Left forelimb (tissue), 1 donor: ENCODE measurements around the gene XRCC3.

Experiments
- DNase-seq: peaks from one replicate; pipeline ENCODE4 v3.0.0-alpha.2; 2018; ENCODE audit warnings: low spot score

The XRCC3 gene

DNA sequence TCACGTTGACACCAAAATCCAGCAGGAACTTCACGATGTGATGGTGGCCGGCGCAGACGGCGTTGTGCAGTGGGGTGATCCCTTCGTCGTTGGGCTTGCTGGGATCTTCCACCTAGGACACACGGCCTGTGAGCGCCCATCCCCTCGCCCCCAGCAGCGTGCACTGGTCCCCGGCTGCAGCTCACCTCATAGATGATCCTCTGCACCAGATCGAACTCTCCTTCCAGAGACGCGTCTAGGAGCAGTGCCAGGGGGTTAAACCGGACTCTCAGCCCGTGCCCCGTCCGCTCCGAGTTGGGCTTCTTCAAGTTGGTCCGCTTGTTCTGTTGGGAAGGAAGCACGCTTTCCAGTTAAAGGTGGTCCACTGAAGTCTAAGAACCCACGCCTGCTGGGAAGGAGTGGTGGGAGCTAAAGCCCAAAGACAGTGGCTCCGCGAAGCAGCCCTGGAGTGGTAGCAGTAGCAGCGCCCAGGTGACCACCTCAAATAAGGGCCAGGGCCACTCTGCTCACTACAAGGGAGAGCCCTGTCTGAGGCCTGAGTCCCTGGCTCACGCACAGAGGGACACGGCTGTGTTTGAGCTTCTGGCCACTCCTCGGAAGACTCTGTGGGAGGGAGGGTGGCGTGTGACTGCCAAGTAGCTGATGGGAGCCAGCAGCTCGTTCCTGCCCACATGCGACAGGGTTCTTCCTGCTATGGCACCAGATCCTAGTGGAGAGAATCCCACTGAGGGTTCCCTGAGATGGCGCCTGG, 23.6 kb upstream of the XRCC3 start:
- DNase-seq = peak; percentile 53

DNA sequence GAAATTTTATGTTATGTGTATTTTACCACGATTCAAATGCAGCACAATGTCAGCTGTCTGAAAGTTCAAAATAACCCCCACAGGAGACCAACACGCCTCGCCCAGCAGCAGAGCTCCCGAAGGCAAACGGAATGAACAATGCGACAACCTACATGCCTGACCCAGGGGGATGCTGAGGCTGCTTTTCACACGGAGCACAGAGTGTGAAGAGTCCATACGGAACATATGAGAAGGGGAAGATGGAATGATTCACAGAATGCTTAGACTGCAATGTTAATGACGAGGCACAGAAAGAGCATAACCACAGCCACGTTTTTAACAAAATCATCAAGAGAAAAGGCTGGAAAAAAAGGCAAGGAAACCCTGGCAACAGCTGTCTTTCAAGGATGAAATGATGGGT, 22.9 kb upstream of the XRCC3 start:
- DNase-seq = no peak

DNA sequence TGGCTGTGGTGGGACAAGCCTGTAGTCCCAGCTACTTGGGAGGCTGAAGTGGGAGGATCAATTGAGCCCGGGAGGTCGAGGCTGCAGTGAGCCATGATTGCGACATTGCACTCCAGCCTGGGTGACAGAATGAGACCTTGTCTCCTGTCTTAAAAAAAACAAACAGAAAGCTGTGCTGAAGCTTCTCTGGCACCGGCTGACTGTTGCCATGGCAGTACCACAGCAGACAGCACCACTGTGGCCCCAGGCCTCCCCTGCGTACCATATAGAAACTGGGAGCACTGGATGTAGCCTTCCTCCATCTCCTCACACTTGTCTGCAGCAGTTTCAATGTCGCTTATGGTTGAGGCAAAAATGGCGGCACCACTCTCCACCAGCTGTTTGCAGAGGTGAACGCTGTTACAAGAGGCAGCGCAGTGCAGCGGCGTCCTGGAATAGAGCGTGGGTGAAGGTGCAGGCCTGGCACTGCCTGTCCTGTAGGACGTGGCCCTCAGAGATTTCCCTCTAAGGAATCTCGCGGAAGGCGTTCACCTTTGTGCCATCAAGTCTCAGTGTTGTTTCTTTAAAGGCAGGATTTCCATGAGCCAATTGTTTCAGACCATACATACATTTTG, 22.3 kb upstream of the XRCC3 start:
- no peak for DNase-seq

DNA sequence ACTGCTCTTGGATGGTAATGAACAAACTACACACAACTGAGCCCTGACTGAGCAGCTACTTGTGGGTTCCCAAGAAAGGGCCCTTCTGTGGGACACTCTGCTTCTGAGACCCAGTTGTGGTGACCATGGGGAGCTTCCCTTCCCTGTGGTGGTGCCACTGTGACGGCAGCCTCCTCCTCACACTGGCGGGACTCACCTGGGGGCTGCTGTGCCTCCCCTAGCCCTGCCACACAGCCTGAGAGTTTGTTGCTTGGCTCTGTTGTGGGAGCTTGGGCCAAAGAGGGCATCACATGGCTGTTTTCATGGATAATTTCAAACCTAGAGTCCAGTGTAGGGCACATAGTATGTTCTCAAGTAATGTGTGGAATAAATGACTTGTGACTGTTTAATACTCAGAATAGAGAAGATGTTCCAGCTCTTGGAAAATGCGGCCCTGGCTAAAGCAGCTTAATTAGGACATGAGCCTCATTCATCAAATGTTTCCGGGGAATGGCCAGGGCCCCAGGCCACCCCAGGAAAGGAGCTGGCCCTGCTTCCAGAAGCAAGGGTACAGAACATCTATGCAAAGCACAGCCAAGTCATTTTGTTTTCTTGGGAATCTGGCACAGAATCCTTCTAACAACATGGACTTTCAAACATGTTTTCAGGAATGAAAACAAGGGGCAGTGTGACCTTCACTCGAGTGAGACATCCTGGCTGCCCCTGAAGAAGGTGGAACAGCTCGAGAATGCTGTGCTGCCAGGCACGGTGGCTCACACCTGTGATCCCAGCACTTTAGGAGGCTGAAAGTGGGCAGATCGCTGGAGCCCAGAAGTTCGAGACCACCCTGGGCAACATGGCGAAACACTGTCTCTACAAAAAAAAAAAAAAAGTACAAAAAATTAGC, 21.5 kb upstream of the XRCC3 start:
- DNase-seq = no peak

DNA sequence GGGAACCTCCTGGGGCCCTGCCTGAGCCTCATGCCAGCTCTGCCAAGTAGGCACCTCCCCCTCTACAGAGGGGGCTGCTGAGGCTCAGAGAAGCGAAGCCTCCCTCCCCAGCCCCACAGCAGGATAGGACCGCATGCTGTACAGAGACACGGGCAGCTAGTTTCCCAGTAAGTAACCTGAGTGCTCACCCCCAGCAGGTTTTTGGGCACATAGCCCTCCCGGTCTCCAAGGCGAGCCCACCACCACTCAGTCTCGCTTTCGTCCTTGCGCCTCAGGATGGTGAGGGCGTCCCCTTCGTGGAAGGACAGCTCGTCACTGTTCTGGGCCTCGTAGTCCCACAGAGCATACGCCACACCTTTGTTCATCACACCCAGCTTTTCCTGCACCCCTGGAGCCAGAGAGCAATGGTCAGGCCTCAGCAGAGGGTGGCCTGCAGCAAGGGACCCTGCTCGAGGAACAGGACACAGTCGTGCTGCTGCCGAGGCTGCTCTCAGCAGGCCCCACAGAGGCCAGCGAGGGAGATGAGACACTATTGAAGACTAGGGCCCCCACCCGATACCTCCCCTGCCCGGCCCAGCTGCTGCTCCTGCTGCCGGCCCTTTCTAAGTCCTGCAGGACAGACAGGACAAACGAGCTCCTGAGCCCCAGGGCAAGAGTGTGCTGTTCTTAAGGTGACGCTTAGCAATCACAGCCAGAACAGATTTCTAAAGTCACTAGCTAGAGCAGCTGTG, 20.7 kb upstream of the XRCC3 start:
- DNase-seq = peak; percentile 61

DNA sequence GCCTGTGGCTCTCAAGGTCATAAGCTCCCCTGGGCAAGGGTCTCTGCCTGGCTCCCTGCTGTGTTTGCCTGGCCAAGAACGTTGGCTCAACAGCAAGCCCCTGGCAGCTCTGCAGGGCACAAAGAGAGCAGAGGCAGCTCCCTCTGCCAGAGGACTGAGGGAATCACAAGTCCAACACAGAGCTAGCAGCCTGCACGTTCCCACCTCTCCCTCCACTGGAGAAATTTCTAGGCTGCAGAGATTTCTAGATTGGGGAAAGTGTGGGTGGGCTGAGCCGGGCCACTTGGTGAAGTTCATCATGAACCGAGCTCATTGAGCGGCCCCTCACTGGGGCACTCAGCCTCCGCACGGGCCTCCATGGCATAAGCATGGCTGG, 20.2 kb upstream of the XRCC3 start:
- peak; percentile 48 for DNase-seq

DNA sequence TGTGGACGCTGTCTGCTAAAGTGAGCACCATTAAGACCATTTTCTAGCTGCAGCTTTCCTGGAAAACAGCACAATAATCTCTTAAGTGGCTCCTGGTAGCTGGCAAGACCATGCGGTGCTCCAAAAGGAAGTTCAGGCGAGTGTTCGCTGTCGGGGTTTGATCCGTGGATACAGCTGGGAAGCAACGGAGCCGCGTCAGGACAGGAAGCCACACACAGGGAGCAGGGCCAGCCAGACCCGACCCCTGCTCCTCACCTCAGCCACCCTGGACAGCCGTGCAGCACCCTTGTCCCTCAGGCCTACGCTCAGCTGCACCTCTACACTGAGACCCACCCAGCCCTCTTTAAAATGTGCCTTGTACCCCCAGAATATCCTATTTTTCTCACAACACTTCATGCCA, 19.8 kb upstream of the XRCC3 start:
- DNase-seq = peak; percentile 60

DNA sequence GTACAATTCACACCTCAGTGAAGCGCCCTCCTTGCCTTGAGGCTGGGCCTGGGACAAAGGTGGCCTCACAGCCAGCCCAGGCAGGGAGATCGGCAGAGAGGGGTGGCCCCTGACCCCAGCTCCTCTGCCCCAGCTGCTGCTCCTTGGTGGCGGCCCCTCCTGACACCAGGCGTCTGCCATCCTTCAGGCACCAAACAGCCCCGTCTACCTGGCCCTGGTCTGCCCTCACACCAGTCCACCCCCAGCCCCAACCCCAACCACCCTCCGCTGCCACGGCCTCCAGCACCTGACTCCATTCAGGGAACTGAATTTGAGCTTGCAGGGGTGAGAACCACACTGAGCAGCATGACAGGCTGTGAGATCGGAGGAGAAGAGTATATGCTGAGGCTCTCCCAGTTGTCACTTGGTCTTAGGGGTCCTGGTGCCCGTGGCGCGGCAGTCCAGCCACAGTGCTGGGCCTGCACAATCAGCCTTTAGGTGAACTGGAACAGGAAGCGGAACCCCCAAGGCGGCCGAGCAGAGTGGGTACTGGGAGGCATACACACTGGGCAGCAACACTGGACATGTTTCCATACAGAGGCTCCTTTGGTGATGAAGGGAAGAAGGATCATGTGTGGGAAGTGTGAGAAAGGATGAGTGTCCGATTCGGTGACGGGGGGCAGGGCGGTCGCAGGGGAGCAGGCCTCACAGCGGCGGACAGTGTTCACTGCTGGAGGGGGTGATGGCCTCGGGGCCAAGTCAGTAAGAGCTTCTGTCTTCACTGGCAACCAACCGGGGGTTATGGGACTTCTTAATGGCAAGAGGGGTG, 19.0 kb upstream of the XRCC3 start:
- no peak for DNase-seq

DNA sequence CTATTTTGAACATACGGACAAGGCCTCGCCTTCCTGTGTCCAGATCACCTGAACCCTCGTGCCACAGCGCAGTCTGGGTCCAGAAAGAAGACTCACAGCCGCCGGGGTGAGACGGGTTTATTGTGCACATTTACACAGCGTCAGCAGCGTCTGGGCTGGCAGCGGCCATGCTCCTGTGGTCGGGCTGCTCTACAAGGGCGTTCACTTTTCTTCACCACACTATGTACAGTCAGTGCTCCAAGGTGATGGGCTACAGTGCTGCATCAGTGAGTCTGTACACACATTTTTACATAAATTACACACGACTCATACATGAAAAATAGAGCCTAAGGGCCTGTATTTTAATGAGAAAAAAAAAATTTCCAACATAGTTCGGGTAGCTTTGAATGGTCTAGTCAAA, 18.4 kb upstream of the XRCC3 start:
- no peak for DNase-seq

DNA sequence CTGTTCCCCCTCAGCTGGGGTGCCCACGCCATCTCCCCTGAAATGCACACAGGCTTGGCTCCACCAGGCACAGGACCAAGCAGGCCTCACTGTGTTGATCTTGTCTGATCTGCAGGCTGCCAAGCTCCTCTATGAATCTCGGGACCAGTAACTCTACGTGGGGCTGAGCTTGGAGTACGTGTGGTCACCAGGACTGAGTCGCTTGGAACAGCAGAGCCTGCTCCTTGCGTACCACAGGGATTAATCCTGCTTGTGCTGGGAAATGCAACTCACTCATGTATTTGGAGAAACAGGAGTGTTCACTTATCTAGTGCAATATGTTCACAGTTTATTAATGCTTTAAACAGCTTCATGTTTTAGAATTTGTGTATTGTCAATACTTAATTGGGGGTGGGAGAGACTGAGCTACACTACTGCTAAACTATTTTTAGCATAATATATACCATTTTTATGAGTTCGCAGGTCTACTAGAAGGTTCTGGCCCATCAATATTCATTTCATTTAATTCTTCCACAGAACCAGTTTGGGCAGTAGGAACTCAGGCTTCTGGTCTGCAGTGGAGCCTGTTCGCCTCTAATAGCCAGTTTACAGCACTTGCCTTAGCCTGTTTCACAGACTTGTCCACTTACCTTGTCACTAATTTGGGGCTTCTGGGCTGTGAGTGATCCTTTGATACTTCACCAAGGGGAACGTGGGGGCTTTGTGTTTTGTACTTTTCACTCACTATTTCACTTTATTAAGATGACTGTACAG, 17.8 kb upstream of the XRCC3 start:
- no peak for DNase-seq

DNA sequence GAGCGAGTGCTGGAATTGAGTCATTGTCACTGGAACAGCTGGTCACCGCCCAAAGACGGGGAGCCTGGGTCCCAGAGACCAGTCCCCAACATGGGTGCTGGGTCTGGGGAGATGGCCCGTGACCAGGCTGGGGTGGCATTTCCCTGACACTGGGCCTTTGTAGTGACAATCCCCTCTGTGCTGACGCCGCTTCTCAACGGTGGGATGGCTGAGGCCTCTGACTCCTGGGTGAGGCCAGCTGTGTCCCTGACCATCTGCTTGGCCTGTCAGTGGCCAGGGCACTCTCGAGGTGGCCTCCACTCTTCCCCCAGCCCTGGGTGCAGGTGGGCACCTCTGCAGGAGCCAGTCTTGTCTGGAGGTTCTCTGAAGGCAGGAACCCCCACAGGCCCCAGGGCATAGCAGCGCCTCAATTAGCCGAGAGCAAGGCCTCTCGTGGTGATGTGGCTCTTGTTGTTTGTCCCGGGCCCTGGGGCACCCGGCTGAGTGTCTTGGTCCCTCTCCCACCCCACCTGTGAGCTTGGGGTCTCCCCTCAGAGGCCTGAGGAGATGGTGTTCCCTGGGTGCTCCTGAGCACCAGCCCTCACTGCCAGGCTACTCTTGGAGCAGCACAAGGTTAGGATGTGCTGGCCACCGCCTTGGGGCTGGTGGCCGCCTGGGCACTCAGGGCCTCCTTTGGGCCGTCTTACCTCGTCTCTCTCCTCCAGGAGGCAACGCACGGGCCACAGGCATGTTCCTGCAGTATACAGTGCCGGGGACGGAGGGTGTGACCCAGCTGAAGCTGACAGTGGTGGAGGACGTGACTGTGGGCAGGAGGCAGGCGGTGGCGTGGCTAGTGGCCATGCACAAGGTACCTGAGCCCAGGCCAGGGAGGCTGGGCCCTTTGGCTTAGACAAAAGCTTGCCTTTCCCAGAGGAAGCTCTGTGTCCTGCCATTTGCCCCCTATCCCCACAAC, 16.9 kb upstream of the XRCC3 start:
- no peak for DNase-seq

DNA sequence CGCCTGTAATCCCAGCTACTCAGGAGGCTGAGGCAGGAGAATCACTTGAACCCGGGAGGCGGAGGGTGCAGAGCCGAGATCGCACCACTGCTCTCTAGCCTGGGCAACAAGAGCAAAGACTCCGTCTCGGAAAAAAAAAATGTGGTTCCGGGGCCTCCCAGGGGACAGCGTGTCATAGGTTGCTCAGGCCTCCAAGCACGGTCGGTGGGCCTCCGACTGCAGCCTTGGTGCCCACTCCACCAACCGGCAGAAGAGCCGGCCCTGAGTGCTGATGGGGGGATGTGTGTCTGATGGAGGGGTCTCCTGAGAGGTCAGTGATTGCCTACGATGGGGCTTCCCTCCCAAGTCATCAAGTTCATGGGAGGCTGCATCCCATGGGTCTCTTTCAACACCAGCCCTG, 16.2 kb upstream of the XRCC3 start:
- DNase-seq = no peak

DNA sequence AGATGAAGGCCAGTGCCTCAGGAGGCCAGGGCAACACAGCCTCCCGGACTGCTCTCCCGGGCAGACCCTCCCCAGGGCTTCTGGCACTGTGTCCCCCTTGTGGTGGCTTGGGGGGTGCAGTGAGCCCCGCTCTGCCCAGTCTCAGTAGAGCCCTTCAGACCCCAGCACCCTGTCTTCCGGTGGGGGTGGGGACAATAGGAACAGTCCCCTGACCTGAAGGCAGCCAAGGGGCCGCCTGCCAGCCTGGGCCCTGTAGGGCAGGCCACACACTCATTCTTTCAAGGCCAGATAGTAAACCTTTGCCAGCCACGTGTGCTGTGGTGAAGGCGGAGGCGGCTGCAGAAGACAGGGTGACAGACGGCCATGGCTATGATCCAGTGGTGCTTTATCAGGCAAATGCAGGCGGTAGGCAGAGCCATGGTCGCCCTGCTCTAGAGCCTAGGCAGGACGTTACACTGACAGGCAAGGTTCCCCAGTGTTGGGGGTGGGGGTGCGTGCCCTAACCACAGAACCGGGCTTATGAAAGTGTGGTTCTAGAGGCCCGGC, 15.3 kb upstream of the XRCC3 start:
- no peak for DNase-seq

DNA sequence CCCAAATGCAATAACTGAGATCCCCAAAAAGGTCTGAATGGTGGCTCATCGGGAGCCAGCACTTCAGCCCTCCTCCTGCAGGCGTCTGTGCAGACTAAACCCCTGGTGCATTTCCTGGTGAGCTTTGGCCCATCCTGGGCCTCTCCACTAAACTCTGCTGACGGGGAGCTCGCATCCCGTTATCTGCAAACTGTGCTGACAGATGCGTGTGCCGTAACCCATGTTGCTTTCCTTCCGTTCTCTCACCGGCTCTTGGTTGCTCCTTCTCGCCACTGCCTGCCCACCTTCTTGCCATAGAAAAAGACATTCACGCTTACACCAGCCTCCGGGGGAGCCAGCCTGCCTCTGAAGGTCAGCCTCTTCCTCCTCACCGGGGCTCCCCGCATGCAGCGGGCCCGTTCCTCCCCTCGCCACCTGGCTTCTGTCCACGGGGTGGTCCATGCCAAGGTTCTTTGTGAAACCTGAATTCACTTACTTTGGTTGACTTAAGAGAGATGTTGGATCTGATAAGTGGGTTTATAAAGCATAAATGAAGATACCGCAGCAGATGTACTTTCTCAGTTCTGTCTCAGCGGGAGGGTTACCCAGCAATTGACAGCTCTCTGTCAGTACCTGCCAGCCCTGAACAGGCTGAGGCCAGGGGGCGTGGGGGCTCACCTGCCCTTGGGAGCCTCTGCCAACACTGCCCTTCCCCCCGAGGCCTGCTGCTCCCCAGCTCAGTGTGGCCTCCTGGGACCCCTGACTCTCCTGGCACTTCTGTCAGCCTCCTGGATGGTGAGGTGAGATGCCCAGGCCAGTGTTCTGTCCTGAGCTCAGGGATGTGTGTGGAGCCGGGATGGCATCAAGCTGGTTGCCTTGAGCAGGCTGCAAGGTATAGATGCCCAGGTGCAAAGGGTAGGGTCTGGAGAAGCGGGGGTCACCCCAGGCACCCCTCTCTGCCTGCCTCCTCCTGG, 14.5 kb upstream of the XRCC3 start:
- no peak for DNase-seq

DNA sequence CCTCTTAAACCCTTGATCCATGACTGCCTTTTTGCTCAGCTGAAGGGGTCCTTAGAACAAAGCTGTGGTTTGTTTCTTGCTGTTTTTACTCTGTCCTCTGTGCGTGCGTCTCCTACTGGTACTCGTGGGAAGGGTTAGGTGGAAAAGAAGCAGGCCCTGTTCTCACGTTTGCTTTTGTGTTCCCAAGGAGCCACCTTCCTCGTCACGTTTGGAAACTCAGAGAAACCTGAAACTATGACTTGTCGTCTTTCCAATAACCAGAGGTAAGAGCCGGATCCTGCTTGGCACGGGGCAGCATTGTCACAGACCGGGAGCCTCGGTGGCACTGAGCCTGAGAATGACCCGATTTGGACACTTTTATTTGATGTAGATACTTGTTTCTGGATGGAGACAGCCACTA, 13.5 kb upstream of the XRCC3 start:
- no peak for DNase-seq

DNA sequence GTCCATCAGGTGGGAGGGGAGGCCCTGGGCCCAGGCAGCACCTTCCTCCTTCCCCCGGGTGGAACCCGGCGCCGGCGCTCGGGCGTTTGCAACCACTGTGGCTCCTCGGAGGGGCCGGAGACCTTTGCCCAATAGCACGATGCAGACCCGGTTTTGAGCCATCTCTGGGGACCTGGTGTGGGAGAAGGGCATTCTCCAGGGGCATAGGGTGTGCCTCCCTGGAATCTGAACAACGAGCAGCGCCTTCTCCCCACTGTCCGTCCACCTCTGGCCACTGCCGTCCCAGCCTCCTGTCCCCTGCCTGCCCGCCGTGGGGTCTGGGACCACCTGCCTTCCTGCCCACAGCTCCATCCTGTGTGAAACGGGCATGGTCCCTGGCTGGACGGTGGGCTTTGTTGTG, 12.9 kb upstream of the XRCC3 start:
- no peak for DNase-seq

DNA sequence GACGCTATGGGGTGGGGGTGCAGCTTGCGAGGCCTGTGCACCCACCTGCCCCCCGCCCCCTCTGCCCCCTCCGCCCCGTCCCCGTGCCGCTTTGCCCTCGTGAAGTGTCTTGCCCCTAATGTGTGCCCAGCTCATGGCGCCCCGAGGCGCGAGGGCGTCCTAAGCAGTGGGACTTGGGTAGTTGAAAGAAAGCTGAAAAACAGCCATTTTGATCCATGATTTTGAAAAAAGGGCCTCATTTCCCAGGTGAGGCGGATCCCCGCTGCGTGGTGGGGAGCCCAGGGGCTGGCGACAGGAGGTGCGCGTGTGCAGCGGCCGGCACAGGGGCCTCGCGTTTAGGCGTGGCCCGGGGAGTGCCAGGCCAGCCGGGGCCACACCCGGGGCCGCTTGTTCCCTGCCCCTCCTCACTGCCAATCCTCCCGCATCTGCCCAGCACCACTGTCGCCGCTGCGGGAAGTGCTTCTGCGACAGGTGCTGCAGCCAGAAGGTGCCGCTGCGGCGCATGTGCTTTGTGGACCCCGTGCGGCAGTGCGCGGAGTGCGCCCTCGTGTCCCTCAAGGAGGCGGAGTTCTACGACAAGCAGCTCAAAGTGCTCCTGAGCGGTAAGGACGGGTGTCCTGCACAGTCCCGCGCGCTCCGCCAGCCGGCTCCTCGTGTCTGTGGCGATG, 12.2 kb upstream of the XRCC3 start:
- DNase-seq = no peak

DNA sequence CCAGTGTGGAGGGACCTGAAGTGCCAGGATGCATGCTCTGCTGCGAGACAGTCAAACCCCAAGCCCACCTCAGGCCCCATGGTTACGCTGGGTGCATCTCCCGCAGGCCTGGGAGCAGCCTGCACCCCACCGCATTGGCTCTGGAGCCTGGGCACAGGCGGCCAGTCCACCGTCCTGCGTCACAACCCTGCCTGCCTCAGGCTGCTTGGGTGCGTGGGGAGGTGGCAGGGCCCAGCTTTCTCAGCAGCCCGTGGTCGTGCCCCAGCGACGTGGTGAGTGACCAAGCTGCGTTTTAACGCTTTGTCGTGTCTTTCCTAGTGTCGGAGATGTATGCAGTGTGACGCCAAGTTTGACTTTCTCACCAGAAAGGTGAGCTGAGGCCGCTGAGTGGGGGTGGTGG, 11.2 kb upstream of the XRCC3 start:
- DNase-seq = no peak
